Activated CD8-positive, alpha-beta memory T cell treated with anti-CD3 and anti-CD28 coated beads, Interleukin-2, amount 50 U/mL, for 24 hours (primary cell): ENCODE measurements around the gene WSCD2.

Experiments
- DNase-seq: peaks from one replicate; pipeline ENCODE4 v3.0.0-alpha.2; 2020; ENCODE audit errors: extremely low read depth

WSCD2 gene

DNA sequence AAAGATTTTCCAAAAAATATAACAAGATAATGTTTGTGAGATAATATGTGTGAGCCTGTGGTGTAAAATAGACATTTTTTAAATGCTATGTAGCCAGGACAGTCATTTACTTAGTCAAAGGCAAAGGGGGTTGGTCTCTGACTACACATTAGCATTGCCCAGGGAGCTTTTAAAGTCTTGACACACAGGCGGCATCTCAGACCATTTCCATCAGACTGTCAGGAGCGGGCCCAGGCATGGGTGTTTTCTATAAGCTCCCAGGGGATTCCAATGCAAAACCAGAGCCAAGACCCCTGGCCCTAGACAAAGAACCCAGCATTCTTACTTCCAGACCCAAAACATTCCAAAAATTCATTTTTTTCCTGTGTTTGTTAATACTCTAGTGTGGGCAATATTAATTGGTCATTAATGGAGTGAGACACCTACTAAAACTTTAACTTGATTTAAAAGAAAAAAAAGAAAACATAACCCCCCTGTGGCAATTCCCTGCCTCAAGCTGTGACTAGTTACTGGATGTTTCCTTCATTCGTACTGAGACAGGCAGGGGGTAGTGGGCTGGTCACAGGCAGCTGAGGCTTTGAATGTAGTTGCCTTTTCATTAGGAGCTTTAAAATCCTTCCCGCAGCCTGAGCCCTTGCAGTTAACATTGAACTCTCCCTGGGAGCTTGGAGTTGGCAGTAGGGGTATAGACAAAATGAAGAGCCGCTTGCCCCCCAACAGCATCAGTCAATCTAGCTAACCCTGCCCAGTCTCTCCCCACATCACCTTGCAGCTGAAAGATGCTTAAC lies 106.3 kb downstream of the WSCD2 start:
- no peak for DNase-seq

GRCh38 chr12:108235985-108236263 lies 106.8 kb downstream of the WSCD2 start:
- DNase-seq: no peak

DNA sequence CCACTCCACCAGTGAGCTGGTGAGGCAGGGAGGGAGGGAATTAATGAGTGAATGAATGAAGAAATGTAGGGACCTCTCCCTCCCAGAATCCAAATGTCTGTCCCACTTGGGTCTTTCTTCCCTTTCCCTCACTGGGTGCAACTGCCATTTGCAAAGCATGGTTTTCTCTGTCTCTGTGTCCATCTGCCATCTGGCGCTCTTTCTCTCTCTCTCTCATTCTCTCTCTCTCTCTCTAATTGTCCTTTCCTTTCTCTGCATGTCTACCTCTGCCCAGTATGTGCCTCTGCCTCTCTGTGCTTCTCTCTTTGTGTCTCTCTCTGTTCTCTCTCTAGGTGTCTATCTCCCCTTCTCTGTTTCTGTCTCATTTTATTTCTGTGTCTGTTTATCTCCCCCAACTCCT lies 107.3 kb downstream of the WSCD2 start:
- DNase-seq: no peak

- no peak for DNase-seq
These were observed 108.2 kb downstream of the WSCD2 start for GRCh38 chr12:108237272-108237671.

- no peak for DNase-seq
These were observed 109.4 kb downstream of the WSCD2 start for GRCh38 chr12:108238474-108238873.

DNA sequence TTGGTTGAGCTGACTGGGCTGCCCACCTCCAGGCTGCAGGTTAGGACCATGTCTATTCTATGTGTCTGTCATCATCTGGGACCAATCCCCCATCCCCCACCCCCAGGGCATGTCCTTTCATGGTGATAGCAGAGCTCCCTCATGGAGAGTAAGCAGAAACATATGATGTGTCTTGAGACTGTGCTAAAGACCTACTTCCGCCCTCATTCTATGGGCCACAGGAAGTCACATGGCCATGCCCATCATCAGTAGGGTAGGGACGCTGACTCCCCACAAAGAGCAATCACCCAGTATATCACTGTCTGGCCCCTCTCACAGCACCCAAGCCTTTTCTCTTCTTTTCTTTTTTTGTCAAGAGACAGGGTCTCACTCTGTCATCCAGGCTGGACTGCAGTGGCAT lies 110.3 kb downstream of the WSCD2 start:
- DNase-seq: no peak

DNA sequence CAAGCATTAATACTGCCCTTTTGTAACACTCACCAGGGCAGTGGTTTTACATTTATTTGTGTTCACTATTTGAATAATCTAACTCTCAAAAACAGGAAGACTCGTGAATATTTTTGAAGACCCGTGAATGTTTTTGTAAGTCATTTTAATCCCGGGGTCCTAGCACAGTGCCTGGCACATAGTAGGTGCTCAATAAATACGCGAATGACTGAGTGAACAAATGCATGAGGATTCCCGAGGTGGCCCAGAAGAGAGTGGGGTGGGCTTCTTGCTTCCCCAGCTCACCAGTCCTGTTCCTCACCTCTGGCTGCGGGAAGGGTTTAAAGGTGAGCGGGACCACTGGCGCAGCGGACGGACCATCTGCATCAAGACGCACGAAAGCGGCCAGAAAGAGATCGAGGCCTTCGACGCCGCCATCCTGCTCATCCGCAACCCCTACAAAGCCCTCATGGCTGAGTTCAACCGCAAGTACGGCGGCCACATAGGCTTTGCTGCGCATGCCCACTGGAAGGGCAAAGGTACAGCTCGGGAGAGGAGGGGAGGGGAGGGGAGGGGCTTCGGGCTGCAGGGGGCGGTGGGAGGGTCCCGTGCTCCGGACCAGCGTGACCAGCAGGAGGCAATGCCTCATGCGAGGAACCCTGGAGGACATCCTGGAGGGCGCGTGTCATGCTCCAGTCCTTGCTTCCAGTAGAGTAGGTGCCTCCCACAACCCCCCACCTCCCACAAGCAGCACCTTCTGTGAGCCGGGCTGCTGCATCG lies 111.1 kb downstream of the WSCD2 start:
- no peak for DNase-seq

DNA sequence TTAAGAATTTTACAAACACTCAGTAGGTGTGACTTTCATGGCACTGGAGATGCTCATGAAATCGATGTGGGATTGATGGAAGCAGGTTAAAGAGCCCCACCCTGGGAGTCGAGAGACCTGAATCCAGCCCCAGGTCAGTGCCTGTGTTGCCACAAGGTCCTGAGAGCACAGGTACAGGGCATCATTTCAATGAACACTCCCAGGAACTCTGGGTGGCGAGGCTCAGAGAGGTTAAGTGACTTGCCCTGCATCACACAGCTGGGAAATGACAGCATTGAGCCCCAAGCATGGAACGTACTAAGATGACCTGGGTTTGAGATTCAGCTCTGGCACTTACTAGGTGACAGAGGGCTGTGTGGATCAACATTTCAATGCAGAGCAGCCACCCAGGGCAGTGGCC lies 111.8 kb downstream of the WSCD2 start:
- DNase-seq: no peak

- no peak for DNase-seq
These were observed 113.1 kb downstream of the WSCD2 start for GRCh38 chr12:108241986-108242703.

DNA sequence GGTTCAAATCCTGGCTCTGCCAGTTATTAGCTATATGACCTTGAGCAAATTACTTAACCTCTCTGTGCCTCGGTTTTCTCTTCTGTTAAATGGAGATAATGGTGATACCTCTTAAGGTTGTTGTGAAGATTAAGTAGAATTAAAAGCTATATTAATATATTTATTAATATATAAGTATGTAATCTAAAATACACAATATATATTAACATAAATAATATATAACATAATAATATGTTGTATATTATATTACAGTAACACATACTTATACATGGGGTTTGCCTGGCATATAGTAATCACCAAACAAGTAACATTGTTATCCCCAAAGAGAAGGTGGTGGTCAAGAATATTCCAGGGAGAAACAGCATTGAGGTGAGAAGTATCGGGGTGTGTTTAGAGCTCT lies 118.0 kb downstream of the WSCD2 start:
- DNase-seq: no peak

GRCh38 chr12:108248011-108248410 lies 118.9 kb downstream of the WSCD2 start:
- DNase-seq: no peak

- DNase-seq: no peak
These were observed 123.4 kb downstream of the WSCD2 start for GRCh38 chr12:108252523-108252922.

- no peak for DNase-seq
These were observed 124.5 kb downstream of the WSCD2 start for GRCh38 chr12:108253540-108253939.

GRCh38 chr12:108254030-108254429 lies 124.9 kb downstream of the WSCD2 start:
- DNase-seq: no peak

DNA sequence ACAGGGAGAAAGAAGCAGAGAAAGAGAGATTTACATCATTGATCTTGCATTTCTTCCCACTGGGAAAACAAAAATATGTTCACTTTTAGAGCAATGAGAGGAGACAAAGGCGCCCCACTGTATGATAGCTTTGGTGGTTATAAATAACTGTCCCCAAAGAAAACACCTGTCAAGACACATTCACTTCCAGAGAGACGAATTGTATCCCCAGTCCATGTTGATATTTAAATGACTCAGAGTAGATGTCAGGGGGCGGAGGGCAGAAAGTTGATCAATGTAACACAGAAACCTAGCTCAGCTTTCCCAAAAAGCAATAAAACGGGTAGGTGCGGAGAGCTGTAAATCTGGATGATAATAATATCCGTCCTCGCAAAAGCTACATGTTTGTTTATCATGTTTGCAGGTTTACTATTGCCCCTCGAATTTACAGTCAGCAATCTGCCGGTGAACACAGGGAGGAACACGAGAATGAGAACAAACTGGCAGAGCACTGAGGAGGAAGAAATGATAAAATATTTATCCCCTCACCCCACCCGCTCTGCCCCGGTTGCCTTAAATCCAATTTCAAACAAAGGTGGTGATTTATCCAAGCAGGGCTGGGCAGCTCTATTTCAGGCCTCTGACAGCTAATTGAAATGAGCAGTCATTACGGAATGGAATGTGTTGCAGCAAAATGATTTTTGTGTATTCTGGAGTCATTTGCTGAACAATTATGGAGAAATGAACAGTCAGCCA lies 125.6 kb downstream of the WSCD2 start:
- no peak for DNase-seq

- DNase-seq: no peak
These were observed 126.1 kb downstream of the WSCD2 start for GRCh38 chr12:108255252-108255602.

DNA sequence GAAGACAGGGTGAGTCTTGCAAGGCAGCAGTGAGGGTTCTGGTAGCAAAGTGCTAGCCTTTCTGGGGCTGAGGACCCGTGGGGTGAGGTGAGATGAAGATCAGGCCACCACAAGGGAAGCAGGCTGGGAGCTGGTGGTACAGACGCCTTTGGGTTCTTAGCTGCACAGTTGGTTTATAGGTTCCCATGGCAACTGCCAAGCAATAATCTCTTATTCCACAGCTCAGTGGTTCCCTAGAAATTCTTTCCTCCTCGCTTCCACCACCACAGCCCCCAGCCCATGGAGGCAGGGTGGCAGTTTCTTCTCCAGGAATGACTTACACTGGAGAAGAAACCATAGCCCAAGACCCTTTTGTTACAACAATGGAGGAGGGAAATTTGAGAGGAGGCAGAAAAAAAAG lies 127.9 kb downstream of the WSCD2 start:
- DNase-seq: no peak

- DNase-seq: no peak
These were observed 128.6 kb downstream of the WSCD2 start for GRCh38 chr12:108257610-108258106.

DNA sequence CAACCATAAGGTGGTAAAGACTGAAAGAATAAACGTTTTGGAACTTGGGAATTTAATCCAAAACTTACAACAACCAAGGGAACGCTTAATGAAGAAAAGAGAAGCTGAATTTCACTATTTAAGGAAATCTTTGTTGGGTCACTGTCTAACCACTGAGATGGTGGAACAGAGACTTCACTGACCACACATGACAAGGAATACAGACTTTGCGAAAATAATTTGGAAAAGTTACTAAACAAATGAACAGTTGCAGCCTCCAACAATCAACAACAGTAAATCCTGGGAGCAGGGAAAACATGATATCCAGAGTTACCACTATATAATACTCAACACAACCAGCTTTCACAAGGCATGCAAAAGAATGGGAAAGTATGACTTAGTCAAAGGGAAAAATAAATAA lies 131.0 kb downstream of the WSCD2 start:
- DNase-seq: no peak

DNA sequence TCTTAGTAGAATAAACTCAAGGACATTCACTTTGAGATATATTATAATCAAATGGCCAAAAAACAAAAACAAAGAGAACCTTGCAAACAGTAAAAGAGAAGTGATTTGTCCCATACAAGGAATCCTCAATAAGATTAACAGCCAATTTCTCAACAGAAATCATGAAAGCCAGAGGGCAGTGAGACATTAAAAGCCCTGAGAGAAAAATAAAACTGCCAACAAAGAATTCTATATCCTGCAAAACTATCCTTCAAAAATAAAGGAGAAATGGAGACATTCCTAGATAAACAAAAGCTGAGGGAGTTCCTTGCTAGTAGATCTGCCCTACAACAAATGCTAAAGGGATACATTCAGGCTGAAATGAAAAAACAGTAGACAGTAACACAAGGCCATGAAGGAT lies 131.9 kb downstream of the WSCD2 start:
- no peak for DNase-seq

DNA sequence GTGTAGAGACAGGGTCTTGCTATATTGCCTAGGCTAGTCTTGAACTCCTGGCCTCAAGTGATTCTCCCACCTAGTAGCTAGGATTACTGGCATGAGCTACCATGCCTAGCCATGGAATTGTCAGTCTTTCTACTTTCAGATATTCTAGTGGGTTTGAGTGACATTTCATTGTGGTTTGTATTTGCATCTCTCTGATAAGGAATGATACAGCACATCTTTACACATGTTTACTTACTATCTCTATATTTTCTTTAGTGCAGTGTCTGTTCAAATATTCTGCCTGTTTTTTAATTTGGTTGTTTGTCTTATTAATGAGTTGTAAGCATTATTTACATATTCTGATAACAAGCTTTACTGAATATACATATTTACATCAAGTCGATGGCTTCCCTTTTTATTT lies 136.4 kb downstream of the WSCD2 start:
- no peak for DNase-seq

GRCh38 chr12:108266131-108266530 lies 137.0 kb downstream of the WSCD2 start:
- no peak for DNase-seq
